C4-2B (cell line): ENCODE measurements around the gene IRX5.

Source experiments
- H3K27ac ChIP-seq: fragments of 450-650 bp; 2 replicates; pipeline ENCODE4 v1.5.1; 2017
- CTCF ChIP-seq: fragments of 450-650 bp; conservative IDR thresholded peaks from 2 replicates; pipeline ENCODE4 v1.5.1; 2017; ENCODE audit warnings: mild to moderate bottlenecking
- ZFX ChIP-seq: fragments of 450-650 bp; IDR thresholded peaks from 2 replicates; pipeline ENCODE4 v1.6.1; 2017

IRX5 gene

DNA sequence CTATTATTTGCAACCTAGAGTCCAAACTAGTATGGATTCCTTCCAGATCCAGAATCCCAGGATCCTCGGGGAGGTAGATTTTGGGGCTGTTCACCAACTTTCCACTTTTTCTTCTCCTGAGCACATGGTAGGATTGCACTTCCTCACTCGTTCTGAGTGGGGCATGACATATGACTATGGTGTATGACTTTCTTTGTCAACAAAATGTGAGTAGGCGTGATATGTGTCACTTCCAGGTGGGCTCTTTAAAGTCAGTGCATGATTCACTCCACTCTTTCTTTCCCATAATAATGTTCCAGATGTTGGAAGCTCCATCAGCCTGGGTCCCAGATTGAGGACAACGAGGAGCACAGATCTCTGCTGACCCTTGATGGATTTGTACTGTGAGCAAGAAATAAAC lies 21.5 kb downstream of the IRX5 start:
- TF ChIP-seq CTCF (no peak), ZFX (no peak)
- H3K27ac ChIP-seq, result no peak overlapping the region

GRCh38 chr16:54953461-54953860 lies 22.8 kb downstream of the IRX5 start:
- no peak overlapping the region for H3K27ac ChIP-seq
- TF ChIP-seq ZFX, result no peak
- TF ChIP-seq CTCF, result no peak

DNA sequence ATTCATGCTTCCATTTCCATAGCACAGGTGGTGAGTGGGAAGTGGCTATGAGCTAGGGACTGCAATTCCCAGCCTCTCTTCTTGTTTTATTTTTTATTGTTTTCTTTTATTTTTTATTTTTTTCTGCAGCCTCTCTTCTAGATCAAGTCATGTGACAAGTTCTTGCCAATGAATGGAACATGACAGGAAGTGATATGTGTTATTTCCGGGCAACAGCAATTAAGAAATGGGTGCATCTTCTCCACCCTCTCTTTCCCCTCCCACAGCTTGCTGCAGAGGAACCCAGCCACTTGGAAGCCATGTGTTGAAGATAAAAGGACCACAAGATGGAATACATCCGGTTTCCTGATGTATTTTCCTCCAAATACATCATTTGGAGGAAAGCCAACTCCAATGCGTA lies 23.6 kb downstream of the IRX5 start:
- TF ChIP-seq ZFX (no peak), CTCF (no peak)
- no peak overlapping the region for H3K27ac ChIP-seq

GRCh38 chr16:54955757-54956156 lies 25.1 kb downstream of the IRX5 start:
- TF ChIP-seq ZFX, result no peak
- TF ChIP-seq CTCF, result no peak
- no peak overlapping the region for H3K27ac ChIP-seq

GRCh38 chr16:54957403-54958166 lies 26.9 kb downstream of the IRX5 start:
- TF ChIP-seq CTCF (peak; percentile 86), ZFX (no peak)
- H3K27ac ChIP-seq, result no peak overlapping the region

GRCh38 chr16:54962045-54962444 lies 31.4 kb downstream of the IRX5 start:
- H3K27ac ChIP-seq, result no peak overlapping the region
- TF ChIP-seq ZFX, result no peak

- no peak for TF ChIP-seq CTCF
- no peak for TF ChIP-seq ZFX
- no peak overlapping the region for H3K27ac ChIP-seq
Measured at GRCh38 chr16:54964239-54964638, 33.6 kb downstream of the IRX5 start.

- TF ChIP-seq ZFX, result no peak
- TF ChIP-seq CTCF, result no peak
- no peak overlapping the region for H3K27ac ChIP-seq
Measured at GRCh38 chr16:54965464-54965863, 34.8 kb downstream of the IRX5 start.
